ENCODE results near the gene TOP3A.

The TOP3A gene

DNA sequence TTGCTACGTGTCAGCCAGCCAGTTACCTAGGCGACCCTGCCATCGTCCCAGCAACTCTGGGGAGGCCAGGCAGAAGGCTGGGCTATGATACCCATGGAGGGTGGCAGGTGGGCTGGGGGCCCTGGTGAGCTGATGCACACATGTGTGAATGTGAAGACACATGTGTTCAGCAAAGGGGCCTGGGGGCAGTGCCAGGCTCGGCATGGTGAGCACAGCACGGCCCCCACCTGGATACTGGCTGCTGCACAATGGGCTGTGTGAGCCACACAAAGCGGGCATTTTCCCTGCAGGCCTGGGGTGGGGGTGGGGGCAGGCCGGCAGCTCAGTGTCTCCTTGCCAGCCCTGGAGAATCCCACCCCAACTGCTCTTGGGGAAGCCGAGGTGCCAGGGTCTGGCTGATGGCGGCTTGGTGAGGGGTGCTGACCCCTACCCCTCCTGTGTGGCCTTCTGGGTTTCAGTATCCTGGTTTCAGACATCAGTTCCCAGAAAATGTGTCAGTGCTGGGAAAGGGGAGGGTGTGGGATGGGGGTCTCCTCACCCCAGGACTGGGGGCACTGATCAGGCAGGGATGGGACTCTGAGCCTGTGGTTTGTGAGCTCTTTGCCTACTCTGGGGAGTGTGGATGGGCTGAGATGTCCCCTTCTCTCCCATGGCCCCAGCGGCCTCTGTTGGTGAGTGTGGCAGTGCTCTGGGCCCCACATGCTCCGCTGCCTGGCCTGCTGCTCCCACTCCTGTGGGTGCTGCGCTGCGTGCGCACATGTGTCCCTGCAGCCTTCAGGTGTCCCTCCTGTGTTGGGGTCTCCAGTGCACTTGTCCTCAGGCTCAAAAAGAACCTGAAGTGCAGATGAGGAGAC is 84.3 kb downstream of the TOP3A start:
- no peak for DNase-seq

DNA sequence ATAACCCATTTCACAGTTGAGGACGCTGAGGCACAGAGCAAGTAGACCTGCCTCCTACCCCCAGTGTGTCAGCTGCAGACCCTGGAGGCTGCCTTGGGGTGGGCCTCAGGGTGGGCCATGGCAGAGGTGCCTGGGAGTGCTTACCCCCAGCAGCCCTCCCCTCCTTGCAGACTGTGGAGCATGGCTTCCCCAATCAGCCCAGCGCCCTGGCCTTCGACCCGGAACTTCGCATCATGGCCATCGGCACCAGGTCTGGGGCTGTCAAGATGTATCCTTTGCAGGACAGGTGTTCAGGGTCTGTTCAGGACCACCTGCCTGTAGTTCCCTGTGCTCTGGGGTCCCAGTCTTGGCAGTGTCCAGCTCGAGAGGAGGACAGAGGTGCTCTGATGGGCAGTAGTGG is 85.0 kb downstream of the TOP3A start:
- DNase-seq, result no peak

DNA sequence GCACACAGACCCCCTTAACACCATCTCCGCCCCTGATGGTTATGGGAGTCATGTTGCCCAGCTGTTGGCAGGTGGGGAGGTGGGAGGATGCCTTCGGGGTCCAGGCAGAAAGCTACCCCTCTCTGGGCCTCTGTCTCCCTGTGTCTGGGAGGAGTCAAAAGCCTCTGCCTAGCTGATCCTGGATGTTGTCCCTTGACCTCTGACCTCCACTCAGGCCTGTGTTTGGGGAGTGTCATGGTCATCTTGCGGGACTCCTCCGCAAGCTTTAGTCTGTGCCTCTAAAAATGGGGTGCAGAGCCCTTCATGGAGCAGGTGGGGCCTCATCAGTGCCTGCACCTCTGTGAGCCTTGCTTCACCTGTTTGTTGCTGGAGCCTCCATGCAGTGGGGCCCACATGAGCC is 85.5 kb downstream of the TOP3A start:
- DNase-seq, result no peak

DNA sequence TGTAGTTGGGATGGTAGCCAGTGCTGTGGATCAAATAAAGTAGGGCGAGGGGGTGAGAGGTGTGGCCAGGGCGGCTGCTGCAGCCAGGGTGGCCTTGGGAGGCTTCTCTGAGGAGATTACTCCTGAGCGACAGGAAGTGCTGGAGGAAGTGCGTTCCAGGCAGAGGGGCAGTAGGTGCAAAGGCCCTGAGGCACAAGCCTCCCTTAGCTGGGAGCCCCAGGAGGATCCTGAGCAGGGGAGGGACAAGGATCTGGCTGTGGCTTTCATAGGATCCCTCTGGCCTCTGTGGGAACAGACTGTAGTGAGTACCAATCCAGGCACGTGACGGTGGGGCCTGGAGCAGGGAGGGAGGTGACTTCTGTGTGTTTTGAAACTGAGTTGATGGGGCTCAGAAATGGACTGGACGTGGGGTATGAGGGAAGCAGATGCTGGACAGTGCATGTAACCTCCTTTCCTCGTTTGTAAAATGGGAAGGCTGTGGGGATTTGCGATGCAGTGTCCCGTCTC is 86.6 kb downstream of the TOP3A start:
- no peak for DNase-seq

DNA sequence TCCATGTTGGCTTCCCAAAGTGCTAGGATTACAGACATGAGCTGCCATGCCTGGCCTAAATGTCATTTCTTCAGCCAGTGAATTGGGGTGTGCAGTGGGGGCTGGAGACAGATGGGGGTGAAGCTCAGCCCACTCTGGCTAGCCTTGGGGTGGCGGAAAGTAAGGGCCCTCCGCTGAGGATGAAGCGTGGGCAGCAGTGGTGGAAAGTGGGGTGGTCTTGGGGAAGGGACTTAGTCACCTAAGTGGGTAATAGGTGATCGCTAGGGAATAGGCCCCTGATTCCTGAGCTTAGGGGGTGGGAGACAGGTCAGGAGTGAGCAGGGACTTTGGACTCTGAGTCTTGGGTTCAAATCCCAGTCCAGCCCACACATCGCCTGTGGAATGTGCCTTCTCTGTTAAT is 87.2 kb downstream of the TOP3A start:
- DNase-seq, result no peak

DNA sequence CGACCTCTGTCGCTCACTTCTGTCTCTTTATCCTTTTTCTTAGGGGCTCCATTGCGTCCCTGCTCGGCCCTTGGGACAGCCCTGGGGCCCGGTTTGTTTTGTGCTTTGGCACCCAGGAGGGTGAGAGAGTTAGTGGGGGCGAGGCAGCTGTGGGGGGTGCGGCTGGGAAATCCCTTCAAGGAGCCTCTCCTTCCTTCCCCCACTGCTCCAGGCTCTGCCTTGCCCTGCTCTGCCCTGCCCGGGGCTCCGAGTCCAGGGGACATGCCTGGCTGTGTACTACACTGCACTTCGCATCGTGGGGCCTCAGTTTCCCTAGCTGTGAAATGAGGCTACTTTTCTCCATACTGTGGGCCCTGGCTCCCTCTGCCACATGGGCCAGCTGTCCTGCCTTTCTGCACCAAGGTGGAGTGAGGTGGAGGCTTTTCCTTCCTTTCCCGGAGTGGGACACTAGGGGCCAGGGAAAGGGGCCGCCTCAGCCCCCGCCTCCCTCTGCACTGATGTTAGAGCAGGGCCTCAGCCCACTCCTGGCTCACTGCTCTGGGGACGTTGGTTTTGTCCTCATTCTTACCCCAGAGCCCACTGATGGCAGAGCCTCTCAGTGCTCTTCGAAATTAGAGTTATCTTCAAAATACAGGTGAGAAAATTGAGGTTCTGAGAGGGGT is 88.4 kb downstream of the TOP3A start:
- peak in 2 of 4 experiments; percentile 29 to 45 for DNase-seq

DNA sequence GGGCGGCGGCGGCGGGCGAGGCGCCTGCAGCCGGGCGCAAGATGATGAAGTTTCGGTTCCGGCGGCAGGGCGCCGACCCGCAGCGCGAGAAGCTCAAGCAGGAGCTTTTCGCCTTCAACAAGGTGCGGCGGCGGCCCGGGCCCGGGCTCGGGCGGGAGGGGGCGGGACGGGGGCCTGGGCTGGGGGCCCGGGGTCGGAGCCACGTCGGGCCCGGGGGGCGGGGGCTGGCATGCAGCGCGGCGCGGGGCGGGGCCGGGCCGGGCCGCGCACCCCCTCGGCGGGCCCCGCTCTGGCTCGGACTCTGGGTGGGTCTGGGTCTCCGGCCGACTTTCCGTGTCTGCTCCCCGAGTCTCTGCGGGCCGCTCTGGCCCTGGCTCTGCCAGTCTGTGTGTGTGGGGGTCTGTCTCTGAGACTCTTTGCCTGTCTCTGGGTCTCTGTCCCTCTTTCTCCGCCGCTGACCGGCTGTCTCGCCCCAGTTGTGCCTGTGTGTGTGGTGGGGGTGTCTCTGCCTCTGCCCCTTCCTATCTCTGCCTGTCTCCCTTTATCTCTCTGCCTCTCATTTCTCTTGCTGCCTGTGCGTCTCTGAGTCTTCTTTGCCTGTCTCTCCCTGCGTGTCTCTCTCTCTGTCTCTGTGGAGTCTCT is 89.0 kb downstream of the TOP3A start:
- peak in 1 of 4 experiments; percentile 23 for DNase-seq

DNA sequence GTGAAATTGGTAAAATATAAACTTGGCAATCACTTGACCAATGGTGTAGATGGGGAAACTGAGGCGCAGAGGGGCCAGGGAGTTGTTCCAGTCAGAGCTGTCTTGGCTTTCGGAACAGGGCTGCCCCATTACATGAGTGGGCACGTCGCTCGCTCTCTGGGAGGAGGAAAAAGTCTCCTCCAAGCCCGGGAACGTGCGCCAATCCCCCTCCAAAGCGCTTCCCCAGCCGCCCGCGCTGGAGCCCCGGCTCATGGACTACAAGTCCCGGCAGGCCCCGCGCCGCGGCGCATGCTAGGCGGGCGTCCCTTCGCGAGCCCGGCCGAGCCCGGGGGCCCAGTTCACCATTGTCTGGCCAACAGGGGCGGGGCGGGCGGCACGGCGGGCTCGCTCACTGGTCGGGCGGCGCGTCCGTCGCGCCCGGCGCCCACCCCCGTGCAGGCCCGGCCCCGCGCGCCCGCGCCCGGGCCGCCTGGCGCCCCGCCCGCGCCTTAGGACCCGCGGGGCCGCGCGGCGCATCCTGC is 89.6 kb downstream of the TOP3A start, which contains the start of gene LLGL1:
Gene LLGL1 (plus strand): TSS at position 515 of the 521 bp plus-strand sequence. CDS start 48 bp downstream, outside the sequence.
- peak; percentile 97 to 99 (median 98) for DNase-seq

DNA sequence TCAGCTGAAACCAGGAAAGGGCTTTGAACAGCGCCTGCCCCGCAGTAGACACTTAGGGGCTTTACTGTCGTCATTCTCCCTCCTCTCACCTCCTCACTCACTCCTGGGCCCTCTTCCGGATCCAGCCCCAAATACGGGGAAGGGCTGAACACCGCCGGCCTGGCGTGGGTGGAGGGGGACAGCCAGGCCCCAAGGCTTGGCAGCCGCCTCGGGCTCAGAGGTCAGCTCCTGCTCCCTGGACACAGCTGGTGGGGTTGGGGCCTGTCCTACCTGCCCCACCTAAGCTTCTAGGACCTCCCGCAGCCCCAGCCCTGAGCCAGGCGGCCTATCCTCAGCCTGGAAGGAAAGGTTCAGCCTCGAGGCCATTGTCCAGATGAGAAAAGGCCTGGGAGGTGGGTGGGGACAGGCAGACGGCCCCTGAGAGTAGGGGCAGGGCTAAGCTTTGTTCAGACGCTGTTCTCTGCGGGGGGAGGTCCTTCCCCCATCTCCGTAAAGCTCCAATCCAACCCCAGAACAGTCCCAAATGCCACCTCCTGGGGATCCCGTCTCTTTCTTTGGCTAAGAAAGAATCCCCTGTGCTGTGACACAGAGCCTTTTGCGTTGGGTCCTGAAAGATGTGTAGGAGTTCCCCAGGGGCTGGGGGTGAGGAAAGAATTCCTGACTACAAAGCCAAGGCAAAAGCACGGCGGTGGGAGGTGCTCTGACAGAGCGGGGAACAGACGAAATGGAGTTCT is 90.2 kb downstream of the TOP3A start:
- no peak for DNase-seq

DNA sequence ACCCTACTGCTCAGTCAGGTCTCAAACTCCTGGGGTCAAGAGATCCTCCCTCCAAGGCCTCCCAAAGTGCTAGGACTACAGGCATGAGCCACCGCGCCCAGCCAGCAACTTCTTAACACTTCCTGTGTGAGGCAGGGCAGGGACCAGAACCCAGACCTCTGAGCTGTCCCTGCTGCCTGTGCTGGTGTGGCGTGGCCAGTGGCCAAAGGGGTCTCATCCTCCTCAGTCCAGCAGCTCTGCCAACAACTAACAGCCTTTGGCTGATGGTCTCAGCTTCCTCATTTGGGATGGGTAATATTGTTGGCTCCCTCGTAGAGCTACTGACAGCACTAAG is 90.8 kb downstream of the TOP3A start:
- peak in 2 of 4 experiments; percentile 12 to 22 for DNase-seq

Measured in suppressor macrophage (primary cell).